Stimulated activated CD4-positive, alpha-beta T cell treated with anti-CD3 and anti-CD28 coated beads, Interleukin-4, amount 100 ng/mL, for 1 hour (primary cell): ENCODE results near the gene EPAS1.

Source experiments
- DNase-seq: peaks from one replicate; pipeline ENCODE4 v3.0.0-alpha.2; 2020

EPAS1 gene

DNA sequence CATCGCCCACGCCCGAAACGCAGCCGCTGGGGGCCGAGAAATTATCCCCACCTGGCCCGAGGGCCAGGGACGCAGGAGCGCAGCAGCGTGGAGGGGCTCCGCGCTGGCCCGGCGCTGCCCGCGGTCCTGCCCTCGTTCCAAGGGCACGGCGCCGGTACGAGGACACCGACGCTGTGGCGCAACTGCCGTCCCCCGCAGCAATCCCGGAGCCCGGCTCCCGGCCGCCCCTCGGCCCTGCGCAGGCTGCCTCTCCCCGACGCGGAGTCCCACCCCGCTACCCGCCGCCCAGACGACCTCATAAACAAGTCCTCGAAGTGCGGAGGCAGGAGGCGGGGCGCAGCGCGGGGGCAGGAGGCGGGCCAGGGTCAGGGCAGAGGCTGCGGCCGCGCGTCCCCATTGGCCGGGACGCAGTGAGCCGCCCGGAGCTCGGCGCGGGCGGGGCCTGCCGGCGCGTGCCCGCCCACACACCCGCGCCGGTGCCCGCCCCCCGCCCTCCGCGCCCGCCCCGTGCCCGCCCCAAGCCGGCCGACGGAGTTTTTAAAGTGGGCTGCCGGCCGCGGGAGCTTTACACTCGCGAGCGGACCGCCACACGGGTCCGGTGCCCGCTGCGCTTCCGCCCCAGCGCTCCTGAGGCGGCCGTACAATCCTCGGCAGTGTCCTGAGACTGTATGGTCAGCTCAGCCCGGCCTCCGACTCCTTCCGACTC, at the start of gene EPAS1:
TSS of gene EPAS1 (plus strand) at position 568 of the 706 bp plus-strand sequence. CDS start 505 bp downstream, outside the sequence.
- peak; percentile 76 for DNase-seq

GRCh38 chr2:46248171-46248570, 49.0 kb upstream of the EPAS1 start:
- no peak for DNase-seq

DNA sequence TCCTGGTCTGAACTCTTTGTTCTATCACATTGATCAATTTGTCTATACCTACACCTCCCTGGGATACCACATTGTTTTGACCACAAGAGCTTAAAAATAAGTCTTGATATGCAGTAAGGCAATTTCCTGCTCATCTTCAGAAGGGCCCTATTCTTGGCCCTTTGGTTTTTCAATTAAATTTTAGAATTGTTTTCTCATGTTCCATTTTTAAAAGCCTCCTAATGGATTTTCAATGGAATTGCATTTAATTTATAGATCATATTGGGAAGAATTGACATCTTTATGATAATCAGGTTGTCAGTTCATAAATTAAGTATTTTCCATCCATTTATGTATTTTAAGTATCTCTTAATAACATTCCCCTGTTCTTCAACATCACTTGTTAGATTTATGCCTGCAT, 47.6 kb upstream of the EPAS1 start:
- DNase-seq = no peak

DNA sequence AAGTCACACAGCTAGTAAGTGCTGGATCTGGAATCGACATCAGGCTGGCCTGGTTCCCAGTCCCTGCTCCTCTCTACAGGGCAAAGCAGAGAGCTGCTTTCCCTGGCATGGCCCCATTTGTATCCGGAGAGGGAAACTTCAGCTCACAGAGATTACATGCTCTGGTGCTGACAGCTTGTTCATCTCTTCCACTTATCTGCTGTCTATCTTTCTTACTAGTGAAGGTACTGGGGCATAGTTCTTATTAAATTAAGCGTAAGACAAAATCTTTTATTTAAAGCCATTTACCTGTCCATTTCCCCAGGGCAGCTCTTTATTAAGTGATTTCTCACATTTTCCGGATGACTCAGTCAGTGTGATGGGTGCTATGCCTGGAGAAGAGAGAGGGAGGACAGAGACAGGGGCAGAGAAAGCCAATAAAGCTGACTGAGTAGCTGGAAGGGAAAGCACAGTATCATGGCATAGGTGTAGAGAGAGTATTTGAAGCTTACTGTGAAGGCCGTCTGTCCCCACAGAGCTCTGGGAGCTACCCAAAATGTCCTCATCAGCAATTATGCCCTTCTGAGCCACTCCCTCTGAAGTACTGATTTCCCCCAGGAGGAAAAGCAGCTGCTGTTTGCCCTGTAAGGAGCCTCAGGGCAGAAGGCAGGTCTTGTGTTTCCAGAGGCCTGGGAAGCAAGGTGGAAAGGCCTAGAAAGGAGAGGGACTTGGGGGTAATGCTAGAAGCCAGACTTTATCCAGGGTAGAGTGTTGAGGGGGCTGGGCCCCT, 44.1 kb upstream of the EPAS1 start:
- no peak for DNase-seq

GRCh38 chr2:46254474-46254873, 42.7 kb upstream of the EPAS1 start:
- DNase-seq = no peak

GRCh38 chr2:46256563-46257142, 40.6 kb upstream of the EPAS1 start:
- no peak for DNase-seq

GRCh38 chr2:46257476-46257875, 39.7 kb upstream of the EPAS1 start:
- DNase-seq = no peak

- no peak for DNase-seq
Observed at GRCh38 chr2:46257980-46258379, 39.2 kb upstream of the EPAS1 start.

DNA sequence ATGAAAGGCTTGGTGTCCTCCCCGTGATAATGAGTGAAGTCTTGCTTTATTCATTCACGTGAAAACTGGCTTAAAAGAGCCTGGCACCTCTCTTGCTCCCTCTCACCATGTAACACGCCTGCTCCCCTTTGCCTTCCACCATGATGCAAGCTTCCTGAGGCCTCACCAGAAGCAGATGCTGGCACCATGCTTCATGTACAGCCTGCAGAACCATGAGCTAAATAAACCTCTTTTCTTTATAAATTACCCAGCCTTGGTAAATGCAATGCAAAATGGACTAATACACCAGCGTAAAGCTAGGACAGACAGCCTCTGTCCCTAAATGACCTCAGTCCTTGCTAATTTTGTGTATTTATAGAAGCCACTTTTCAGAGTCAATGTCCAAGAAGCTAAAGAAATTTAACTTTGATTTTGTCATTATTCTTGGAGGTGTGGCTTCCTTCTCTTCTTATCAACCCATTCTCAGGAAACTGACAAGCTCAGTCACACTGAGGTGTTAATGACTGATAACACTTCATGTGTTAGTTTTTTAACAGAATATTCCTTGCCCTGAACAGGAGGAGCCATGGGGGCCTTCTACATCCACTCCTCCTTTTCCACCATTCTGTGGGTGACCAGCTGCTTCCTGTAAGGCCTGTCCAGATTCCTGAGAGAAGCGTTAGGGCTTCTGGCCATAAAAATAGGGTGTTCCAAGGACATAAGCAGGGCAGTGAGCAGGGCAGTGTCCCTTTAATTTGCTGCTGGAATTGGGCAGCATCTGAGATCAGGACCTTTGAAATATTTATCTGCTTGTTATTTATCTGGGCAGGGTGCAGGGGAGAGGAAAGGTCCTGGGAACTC, 38.0 kb upstream of the EPAS1 start:
- DNase-seq = no peak

- DNase-seq = no peak
Observed at GRCh38 chr2:46259777-46260168, 37.4 kb upstream of the EPAS1 start.

GRCh38 chr2:46260305-46260704, 36.9 kb upstream of the EPAS1 start:
- DNase-seq = no peak

DNA sequence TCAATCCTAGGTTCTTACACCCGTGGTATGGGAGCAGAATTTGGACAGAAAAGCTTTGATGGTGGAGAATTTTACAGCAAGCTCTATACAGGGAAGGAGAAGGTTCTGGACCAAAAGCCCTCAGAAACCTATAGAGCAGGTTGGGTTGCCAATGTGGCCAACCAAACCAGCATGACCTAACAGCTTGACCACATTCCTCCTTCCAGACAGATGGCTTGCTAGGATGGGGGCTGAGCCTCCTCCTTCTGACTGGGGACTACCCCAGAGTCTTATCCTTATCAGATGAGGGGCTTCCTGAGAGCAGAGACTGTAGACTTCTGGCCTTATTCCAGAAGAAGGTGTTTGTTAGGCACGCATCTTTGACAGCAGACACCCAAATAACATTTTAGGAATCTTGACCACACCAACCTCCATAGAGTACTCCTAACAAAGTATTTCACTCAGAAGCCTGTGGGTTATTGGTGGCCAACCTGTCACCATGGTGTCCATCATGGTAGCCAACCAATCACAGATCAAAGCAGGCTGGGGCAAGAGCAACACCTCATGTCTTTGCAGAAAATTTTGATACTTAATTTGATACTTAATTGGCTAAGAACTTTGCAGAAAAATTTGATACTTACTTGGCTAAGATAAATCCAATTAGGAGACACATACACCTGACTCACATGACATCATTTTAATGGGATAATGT, 34.8 kb upstream of the EPAS1 start:
- DNase-seq = no peak

DNA sequence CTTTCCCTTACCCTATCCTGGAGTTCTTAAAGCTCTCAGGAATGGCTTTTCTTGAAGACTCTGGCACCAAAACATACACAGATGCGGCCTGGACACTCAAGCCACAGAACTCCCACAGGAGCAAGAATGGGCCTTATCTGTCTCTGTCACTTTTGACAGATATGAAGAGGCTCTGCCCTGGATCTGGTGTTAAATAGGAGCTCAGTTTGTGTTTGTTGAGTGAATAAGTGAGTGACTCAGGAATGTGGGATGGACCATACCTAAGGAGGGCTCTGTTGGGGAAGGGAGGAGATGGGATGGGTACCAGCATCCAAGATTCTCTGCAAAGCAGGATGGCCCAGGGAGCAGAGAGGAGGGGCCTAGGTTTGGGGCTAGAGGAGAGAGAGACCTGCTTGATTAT, 33.9 kb upstream of the EPAS1 start:
- DNase-seq = no peak

DNA sequence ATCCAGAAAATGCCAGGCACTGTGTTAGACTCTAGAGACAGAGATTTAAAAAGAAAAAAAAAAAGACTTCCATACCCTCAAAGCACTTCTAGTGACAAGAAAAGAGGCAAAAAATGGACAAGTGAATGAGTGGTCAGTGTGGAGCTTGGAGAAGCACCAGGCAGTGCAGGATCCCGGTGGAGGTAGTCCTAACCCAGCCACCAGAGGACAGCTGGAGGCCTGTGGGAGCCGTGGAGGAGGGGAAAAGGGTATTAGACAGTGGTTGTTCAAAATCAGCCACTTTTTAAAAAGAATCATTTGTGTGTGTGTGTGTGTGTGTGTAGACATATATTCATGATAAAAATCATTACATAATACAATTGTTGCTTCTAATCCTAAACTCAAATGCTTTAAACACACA, 32.8 kb upstream of the EPAS1 start:
- DNase-seq = no peak

- DNase-seq = no peak
Observed at GRCh38 chr2:46266134-46266533, 31.1 kb upstream of the EPAS1 start.

DNA sequence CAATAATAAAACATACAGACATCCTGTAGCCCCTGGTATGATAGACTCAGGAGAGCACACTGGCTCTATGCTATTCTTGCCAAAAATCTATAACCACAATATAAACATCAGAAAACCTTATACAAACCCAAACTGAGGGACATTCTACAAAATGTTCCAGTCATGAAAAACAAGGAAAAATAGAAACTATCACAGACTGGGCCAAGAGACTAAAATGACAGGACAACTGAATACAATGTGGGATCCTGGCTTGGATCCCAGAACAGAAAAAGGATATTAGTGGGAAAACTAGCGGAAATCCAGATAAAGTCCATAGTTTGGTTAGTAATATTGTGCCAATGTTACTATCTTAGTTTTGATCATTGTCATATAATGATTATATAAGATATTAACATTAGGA, 29.6 kb upstream of the EPAS1 start:
- no peak for DNase-seq

DNA sequence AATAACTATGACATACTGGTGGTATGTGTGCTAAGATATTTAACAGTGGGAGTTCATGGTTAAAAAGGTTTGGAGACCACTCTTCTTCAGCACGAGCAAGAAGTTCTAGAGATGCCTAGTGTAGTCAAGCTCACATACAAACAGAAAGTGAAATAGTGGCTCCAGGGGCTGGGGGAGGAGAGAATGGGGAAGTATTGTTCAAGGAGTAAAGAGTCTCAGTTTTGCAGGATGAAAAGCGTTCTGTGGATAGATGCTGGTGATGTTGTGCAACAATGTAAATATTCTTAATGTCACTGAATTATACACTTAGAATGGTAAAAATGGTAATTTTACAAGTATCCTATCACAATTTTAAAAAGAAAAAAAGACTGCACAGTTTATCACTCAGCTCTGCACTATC, 29.0 kb upstream of the EPAS1 start:
- no peak for DNase-seq

- DNase-seq = no peak
Observed at GRCh38 chr2:46269001-46269400, 28.2 kb upstream of the EPAS1 start.

GRCh38 chr2:46269544-46270273, 27.5 kb upstream of the EPAS1 start:
- DNase-seq = no peak

DNA sequence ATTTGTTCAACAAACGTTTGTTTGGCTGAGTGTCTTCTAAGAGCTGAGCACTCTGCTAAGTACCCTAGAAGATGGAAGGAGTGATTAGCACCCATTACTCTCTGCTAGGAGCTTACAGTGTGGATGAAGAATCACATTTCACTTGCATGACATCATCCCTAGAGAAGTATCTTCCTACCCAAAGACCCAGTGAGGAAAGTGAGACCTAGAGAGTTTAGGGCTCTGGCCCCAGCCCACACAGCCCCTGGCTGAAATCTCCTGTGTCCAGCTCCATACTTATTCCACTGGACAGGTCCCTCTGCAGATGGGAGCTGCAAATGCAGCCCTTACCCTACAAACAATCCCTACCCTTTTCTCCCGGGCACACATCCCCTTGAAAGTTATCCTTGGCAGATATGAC, 26.8 kb upstream of the EPAS1 start:
- DNase-seq = no peak

- no peak for DNase-seq
Observed at GRCh38 chr2:46273225-46273863, 23.9 kb upstream of the EPAS1 start.
